Coronary artery (tissue), 2 donors: ENCODE data around the gene SART3.
A peak's percentile ranks its signal among the peaks of the same experiment; 100 is the strongest.

Experiments used
- DNase-seq: peaks from one replicate; pipeline ENCODE4 v3.0.0-alpha.2; 2017; ENCODE audit warnings: low spot score
- H3K27ac ChIP-seq, 2 donors: fragments of 200-600 bp; sonication (generic); one replicate each; pipeline ENCODE4 v1.5.1; 2016 to 2019
- H3K4me3 ChIP-seq: fragments of 200-600 bp; sonication (generic); 2 replicates; pipeline ENCODE4 v1.5.1; 2016; ENCODE audit warnings: mild to moderate bottlenecking, moderate library complexity
- CTCF ChIP-seq: fragments of 200-600 bp; sonication (generic); IDR thresholded peaks from one replicate; pipeline ENCODE4 v1.5.1; 2019; ENCODE audit warnings: antibody characterized with exemption

The SART3 gene

GRCh38 chr12:108518716-108519496, 42.1 kb downstream of the SART3 start:
- H3K4me3 ChIP-seq: no peak overlapping the region

DNA sequence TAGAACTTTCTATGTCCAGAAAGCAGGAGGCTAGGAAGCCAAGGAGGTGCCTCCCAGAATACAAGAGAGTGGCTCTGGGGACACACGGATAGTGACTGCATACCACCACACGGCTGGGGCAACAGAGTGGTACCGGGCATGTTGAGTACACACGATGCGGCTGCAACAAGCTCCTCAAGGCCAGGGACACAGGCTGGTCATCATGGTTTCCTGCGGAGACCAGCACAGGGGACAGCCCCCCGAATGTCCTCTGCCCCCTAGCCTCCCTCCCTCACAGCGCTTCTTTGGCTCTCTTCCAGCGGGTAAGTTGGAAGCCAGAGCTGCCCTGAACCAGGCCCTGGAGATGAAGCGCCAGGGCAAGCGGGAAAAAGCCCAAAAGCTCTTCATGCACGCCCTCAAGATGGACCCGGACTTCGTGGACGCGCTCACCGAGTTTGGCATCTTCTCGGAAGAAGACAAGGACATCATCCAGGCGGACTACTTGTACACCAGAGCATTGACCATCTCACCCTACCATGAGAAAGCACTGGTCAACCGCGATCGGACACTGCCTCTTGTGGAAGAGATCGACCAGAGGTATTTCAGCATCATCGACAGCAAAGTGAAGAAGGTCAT, 42.8 kb downstream of the SART3 start:
- Histone ChIP-seq H3K4me3 (no peak overlapping the region), H3K27ac (no peak overlapping the region)
- TF ChIP-seq CTCF: no peak
- no peak for DNase-seq

More at GRCh38 chr12:108518716-108519496, 42.1 kb downstream of the SART3 start:
- no peak overlapping the region for H3K27ac ChIP-seq
- TF ChIP-seq CTCF: no peak
- no peak for DNase-seq

DNA sequence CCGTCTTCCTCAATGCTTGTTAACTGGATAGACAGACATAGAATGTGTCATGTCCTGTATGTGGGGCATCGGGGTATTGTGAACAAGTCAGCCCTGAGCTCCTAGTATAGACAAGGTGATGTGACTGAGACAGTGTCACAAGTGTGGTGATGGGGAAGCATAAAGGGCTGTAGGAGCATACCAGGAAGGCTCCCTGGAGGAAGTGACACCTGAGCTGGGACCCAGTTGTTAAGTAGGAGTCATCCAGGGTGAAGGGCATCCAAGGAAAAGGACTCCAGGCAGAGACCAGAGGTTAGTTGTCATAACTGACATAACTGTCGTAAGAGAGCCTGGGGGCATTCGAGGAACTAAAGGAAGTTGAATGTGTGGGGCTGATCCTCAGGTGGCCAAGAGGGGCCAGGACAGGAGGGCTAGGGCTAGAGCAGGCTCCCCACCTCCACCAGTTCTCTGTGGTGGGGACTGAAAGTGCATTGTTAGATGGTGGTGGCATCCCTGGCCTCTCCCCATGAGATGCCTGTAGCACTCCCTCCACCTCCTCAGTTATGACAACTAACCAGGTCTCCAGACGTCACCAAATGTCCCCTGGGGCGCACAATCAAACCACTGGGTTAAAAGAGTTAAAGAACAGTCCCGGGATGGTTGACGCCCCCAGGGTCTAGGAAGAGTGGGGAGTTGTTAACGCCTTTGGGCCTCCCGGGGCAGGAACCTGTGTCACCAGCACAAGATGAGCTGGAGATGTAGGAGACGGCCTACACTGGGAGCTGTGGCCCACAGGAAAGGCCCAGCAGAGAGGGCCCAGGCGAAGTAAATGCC, 43.5 kb downstream of the SART3 start:
- no peak for TF ChIP-seq CTCF
- DNase-seq: no peak
- H3K4me3 ChIP-seq: no peak overlapping the region
- no peak overlapping the region for H3K27ac ChIP-seq

DNA sequence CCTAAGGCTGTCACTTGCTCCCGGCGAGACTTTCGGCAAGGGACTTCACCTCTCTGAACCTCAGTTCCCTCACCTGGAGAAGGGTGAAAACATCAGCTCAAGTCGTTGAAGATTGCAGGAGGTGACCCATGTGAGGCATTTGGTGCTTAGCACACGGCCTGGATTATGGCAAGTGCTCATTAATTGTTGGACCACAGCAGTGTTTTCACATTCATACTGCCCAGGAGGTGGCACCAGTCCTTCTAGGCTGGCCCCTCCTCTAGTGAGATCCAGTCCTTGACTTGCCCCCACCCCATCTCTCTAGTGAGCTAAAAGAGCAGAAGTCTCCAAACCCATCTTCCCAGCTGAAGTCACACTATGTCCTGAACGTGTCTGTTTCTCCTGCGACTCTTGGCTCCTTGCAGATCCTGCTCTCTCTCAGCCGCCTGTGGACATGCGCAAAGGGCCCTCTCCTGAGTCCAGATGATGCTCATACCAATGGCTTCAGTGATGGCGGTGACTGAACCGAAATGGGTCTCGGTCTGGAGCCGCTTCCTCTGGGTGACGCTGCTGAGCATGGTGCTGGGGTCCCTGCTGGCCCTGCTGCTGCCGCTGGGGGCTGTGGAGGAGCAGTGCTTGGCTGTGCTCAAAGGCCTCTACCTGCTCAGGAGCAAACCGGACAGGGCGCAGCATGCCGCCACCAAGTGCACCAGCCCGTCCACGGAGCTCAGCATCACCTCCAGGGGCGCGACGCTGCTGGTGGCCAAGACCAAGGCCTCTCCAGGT, 44.3 kb downstream of the SART3 start:
- no peak for TF ChIP-seq CTCF
- H3K27ac ChIP-seq: no peak overlapping the region
- no peak for DNase-seq
- peak overlapping the region; percentile 75 for H3K4me3 ChIP-seq

- TF ChIP-seq CTCF: no peak
- Histone ChIP-seq H3K27ac (peak overlapping the region in 1 of 2 donors; percentile 60), H3K4me3 (peak overlapping the region; percentile 75)
- DNase-seq: no peak
These were observed 45.1 kb downstream of the SART3 start for GRCh38 chr12:108515916-108516315.

DNA sequence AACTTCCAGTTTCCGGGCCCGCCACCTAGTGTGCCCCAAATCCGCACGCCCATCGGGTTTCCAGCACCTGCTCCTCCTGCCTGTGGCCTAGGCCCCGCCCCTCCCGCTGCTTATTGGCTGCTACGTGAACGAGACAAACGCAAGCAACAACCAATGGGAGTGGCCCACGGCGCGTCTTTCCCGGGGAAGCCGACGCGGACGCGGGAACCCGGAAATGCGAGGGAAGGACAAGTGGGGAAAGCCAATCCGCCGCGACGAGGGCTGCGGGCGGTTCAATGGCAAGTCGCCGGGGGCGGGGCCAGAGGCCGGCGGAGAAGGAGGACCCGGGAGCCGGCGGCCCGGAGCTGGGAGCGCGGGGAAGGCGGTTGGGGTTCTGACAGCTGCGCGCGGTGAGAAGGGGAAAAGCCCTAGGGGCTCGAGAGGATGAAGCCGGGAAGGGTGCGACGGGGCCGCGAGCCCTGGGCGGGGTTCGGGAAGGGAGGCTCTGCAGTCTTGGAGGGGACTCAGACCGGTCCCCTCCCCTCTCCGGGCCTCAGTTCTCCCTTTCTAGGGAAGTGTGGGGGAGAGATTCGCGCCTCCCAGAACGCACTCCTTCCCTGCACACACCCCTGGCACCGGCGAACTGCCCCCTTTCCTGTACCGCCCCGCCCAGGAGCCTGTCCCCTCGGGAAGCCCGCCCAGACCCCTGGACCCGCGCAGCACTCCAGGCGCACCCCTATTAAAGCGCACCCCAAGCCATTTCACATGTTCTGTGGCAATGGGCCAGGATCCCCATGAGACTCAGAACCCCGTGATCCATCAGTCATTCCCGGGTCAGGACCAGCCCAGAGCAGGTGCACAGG, 45.8 kb downstream of the SART3 start, which contains the start of gene FICD:
Gene FICD, plus strand, starts transcription at position 305 of the 842 bp plus-strand sequence. CDS start 1,696 bp downstream, outside the sequence.
- Histone ChIP-seq H3K27ac (peak within 1 kb of the TSS; percentile 60 to 78), H3K4me3 (peak within 1 kb of the TSS; percentile 75)
- no peak for TF ChIP-seq CTCF
- peak; percentile 100 for DNase-seq
